Ishikawa (cell line): ENCODE measurements around the gene MEF2A.

Source experiments
- CEBPB ChIP-seq: IDR thresholded peaks from 2 replicates; pipeline ENCODE4 v1.6.1; 2012
- CREB1 ChIP-seq: IDR thresholded peaks from 2 replicates; pipeline ENCODE4 v1.6.1; 2012; ENCODE audit warnings: low read depth
- EGR1 ChIP-seq: IDR thresholded peaks from 2 replicates; pipeline ENCODE4 v1.6.1; 2012
- EP300 ChIP-seq: IDR thresholded peaks from 2 replicates; pipeline ENCODE4 v1.6.1; 2012; ENCODE audit warnings: borderline replicate concordance
- FOXM1 ChIP-seq: IDR thresholded peaks from 2 replicates; pipeline ENCODE4 v1.6.1; 2012; ENCODE audit warnings: low read depth, borderline replicate concordance
- MAX ChIP-seq: IDR thresholded peaks from 2 replicates; pipeline ENCODE4 v1.6.1; 2012
- NFIC ChIP-seq: IDR thresholded peaks from 2 replicates; pipeline ENCODE4 v1.6.1; 2012
- RAD21 ChIP-seq: IDR thresholded peaks from 2 replicates; pipeline ENCODE4 v1.6.1; 2012; ENCODE audit warnings: low read depth
- REST ChIP-seq: IDR thresholded peaks from 2 replicates; pipeline ENCODE4 v1.6.1; 2012; ENCODE audit warnings: low read depth, mild to moderate bottlenecking
- TAF1 ChIP-seq: IDR thresholded peaks from 2 replicates; pipeline ENCODE4 v1.6.1; 2012; ENCODE audit warnings: low read depth, mild to moderate bottlenecking
- TCF12 ChIP-seq: IDR thresholded peaks from 2 replicates; pipeline ENCODE4 v1.6.1; 2012; ENCODE audit warnings: low read depth
- TEAD4 ChIP-seq: IDR thresholded peaks from 2 replicates; pipeline ENCODE4 v1.6.1; 2012
- USF1 ChIP-seq: IDR thresholded peaks from 2 replicates; pipeline ENCODE4 v1.6.1; 2012
- YY1 ChIP-seq: IDR thresholded peaks from 2 replicates; pipeline ENCODE4 v1.6.1; 2012; ENCODE audit warnings: low read depth
- ZBTB7A ChIP-seq: IDR thresholded peaks from 2 replicates; pipeline ENCODE4 v1.6.1; 2012; ENCODE audit warnings: low read depth

MEF2A gene

GRCh38 chr15:99526671-99527070 lies 39.1 kb upstream of the MEF2A start:
- TF ChIP-seq TEAD4, result no peak
- TF ChIP-seq TCF12, result no peak
- no peak for TF ChIP-seq ZBTB7A
- no peak for TF ChIP-seq YY1
- TF ChIP-seq CREB1, result no peak
- TF ChIP-seq NFIC, result no peak
- TF ChIP-seq TAF1, result no peak
- no peak for TF ChIP-seq EGR1
- no peak for TF ChIP-seq USF1
- TF ChIP-seq MAX, result no peak

GRCh38 chr15:99536422-99537040 lies 29.3 kb upstream of the MEF2A start:
- no peak for TF ChIP-seq FOXM1
- TF ChIP-seq EGR1, result no peak
- TF ChIP-seq MAX, result no peak
- TF ChIP-seq CREB1, result no peak
- no peak for TF ChIP-seq REST
- TF ChIP-seq YY1, result no peak
- TF ChIP-seq USF1, result no peak
- no peak for TF ChIP-seq RAD21
- TF ChIP-seq TAF1, result no peak
- no peak for TF ChIP-seq CEBPB
- no peak for TF ChIP-seq TEAD4
- no peak for TF ChIP-seq ZBTB7A
- no peak for TF ChIP-seq TCF12
- TF ChIP-seq EP300, result no peak
- TF ChIP-seq NFIC, result no peak

- TF ChIP-seq REST, result no peak
- no peak for TF ChIP-seq EP300
- TF ChIP-seq NFIC, result no peak
- no peak for TF ChIP-seq RAD21
- no peak for TF ChIP-seq TEAD4
- no peak for TF ChIP-seq TAF1
Observed at GRCh38 chr15:99537344-99537743, 28.4 kb upstream of the MEF2A start.

- no peak for TF ChIP-seq EGR1
- TF ChIP-seq CEBPB, result peak; percentile 26; the same call in 1 of the 2 replicates
Observed at GRCh38 chr15:99538261-99538660, 27.5 kb upstream of the MEF2A start.

GRCh38 chr15:99542828-99543227 lies 23.0 kb upstream of the MEF2A start:
- no peak for TF ChIP-seq NFIC
- TF ChIP-seq YY1, result no peak
- no peak for TF ChIP-seq USF1
- TF ChIP-seq REST, result no peak
- TF ChIP-seq TAF1, result no peak
- no peak for TF ChIP-seq TEAD4
- no peak for TF ChIP-seq ZBTB7A
